Measurements from ENCODE around the gene MAP7D1.
"Not testable (repeated sequence)": the region's sequence is repeated elsewhere in the genome, so short reads cannot be mapped to it uniquely, and the experiment has no call there.

The MAP7D1 gene

DNA sequence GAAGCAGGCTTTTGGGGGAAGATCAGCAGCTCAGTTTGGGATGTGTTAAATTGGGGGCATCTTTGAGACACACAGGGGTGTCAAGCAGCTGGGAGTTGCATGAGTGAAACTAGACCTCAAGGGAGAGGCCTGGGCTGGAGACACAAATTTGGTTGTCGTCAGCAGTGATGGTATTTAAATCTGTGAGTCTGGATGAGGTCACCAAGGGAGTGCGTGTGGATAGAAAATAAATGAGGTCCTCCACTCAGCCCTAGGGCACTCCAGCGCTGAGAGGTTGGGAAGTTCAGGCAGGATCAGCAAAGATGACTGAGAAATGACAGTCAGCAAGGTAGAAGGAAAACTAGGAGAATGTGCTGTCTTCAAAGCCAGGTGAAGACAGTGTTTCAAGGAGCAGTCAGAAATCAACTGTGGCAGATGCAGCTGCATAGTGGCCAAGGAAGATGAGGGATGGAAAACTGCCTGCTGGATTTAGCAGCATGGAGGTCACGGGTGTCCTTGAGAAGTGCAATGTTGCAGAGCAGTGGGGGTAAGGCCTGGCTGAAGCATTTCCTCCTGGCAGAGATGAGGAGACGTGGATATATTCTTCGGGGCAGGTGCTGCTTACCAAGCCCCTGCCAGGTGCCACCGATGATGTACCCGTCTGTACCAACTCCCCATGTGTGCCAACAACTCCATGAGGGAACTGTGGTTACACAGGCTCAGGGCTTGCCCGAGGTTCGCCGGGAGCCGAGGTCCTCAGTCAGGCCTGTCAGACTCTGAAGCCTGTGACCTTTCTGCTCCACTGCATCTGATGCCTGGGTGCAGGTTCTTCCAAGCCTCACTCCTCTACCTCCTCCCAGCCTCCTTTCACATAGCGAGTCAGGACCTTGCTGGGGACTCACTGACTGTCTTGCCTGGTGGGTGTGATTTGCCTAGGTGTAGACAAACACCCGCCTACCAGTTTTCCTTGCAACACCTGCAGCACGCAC, 11.3 kb downstream of the MAP7D1 start:
- DNase-seq (ENCODE audit: low read depth in 2 of 2) = no peak

DNA sequence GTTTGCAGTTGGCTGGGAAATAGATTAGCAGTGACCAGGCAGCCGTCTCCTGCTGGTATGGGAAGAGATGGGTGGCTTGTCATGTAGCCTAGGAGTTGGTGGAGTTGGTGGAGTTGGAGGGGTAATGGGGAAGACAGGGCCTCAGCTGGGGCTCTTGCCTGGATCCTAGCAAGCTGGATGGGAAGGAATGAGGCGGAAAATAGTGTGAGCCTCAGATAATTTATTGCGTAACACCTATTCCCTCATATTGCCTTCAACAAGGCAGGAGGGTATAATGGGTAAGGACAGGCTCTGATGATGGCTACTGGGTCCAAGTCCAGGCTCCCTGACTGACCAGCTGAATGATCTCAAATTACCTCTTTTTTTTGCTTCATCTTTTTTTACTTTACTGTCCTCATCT, 12.6 kb downstream of the MAP7D1 start:
- DNase-seq (ENCODE audit: low read depth in 2 of 2) = no peak

DNA sequence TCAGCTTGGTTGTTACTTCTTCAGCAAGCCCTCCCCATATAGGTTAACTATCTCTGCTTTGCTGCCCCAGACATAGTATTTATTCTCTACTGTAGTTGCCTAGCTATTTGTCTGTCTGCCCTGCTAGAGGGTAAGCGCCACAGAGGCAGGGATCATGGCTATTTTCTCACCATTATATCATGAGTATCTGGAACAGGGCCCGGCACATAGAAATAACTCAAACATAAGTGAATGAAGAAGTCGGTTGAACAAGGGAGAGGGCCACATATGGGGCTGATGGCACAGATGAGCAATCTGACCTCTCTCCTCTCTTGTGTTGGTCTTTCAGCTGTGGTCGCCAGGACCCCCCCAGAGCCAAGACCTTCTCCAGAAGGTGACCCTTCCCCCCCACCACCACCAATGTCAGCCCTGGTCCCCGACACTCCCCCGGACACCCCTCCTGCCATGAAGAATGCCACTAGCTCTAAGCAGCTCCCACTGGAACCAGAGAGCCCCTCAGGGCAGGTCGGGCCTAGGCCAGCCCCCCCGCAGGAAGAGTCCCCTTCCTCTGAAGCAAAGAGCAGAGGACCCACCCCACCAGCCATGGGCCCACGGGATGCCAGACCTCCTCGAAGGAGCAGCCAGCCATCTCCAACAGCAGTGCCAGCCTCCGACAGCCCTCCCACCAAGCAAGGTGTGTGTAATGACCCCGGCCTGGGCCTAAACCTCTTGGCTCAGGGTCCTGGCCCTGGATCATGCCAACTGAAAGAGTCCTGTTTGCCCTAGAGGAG, 14.9 kb downstream of the MAP7D1 start:
- no peak for DNase-seq (ENCODE audit: low read depth in 2 of 2)

DNA sequence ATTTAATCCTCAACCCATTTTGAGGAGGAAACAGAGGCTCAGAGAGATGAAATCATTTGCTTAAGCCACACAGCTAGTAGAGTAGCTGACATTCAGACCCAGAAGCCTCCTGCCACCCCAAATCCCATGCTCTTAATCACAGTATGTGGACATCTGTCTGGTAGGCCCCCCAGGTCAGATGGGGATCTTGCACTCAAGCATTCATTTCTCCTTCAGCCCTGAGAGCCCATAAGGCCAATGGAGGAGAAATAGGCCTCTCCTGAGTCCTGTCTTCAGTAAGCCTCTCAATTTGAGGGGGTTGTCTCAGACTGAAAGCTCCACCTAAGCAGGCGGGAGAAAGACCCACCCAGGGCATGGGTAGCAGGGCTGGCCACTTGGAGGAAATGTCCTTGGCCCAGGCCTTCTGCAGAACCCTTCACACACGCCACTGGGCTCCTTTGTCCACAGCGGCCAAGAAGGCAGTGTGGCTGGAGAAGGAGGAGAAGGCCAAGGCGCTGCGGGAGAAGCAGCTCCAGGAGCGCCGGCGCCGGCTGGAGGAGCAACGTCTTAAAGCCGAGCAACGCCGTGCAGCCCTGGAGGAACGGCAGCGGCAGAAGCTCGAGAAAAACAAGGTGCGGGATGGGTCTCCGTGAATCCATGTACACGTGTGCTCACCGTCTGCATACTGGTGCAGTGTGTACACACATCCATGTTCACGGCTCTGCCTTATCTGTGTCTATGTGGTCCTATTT, 16.2 kb downstream of the MAP7D1 start:
- DNase-seq (ENCODE audit: low read depth in 2 of 2) = no peak

DNA sequence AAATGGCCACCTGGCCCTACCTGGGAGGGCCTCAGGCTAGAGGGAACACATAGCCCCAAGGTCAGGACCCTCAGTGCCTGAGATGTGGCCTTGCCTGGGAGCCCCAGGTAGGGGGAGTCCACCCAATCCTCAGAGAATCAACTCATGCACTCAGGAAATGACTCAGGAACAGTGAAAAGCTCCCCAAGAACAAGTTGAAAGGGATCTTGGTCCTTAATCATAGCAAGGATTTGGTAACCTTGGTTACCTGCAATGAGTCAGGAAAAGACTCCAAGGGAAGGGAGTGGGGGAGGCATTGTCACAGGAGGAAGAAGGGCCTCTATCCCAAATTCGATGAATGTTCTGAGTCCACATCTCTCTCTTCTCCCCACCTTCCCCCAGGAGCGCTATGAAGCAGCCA, 17.0 kb downstream of the MAP7D1 start:
- peak in 1 of 2 experiments; percentile 36 for DNase-seq (ENCODE audit: low read depth in 2 of 2)

DNA sequence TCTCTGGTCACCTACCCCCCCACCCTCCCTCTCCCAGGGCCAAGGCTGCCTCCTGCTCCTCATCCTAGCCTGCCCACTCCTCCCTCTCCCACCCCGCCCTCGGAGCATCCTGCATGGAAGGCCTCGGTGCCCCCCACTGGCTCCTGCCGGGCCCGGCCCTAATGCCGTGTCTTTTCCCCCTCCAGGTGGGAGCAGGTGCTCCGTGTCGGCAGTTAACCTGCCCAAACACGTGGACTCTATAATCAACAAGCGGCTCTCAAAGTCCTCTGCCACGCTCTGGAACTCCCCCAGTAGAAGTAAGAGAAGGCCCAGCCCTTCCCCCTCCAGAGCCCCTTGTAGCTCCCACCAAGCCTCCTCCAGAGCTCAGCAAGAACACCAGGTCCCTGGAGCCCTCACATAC, 18.8 kb downstream of the MAP7D1 start:
- DNase-seq (ENCODE audit: low read depth in 2 of 2) = no peak

DNA sequence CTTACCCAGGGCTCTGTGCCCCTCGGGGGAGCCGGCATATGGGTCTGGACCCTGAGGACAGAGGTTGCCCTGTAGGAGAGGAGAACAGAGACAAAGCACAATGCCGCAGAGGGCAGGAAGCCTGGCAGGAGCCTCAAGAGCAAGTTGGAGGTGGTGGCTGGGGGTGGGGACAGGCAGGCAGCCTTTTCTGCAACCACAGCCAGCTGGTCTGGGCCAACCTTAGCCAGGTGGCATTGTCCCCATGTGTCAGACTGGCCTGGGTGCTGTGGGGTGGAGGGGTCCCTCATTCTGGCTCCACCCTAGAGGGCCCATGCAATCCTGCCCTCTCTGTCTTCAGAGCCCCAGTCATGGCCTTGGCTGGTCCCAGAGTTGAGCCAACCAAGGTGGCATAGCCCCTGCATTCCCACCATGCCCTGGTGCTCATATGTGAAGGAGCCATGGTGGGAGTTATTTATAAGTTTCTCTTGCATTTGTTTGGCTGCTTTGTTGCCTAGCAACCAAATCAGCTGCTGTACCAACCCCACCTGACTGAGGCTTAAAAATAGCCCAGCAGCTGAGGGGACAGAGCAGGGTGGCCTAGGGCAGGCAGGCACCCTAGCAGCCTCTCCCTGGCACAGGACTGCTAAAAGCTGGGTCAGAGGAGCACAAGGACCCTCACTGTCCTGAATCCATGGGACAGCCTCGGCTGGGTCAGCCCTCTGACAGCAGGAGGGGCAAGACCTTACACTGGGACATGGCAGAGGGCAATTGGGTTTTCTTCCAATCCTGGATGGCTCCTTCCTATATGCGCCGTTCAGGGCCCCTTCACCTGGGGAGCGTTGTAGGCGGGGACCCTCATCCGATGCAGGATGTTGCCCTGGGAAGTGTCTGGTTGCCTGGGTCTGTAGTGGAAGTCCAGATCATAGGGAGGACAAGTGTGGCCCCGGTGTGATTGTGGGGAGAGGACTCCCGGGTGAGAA, 19.5 kb downstream of the MAP7D1 start:
- no peak for DNase-seq (ENCODE audit: low read depth in 2 of 2)

DNA sequence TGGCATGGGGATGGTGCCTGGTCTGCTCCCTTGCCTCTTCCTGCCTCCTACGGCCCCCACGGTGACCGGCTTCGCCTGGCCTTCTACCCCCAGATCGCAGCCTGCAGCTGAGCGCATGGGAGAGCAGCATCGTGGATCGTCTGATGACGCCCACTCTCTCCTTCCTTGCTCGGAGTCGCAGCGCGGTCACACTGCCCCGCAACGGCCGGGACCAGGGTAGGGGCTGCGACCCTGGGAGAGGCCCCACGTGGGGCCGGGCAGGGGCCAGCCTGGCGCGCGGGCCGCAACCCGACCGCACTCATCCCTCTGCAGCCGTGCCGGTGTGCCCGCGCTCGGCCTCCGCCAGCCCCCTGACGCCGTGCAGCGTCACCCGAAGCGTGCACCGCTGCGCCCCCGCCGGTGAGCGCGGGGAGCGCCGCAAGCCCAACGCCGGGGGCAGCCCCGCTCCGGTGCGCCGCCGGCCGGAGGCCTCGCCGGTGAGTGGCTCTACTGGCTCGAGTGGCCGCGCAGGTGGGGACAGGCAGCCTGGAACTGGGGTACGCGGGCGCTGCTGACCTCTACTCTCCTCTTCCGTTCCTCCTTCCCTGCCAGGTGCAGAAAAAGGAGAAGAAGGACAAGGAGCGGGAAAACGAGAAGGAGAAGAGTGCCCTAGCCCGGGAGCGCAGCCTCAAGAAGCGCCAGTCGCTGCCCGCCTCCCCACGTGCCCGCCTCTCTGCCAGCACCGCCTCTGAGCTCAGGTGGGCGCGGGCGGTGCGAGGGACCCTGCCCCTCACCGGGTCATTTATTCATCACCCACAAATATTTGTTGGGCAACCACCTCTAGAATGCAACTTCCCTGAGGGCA, 20.4 kb downstream of the MAP7D1 start:
- no peak for DNase-seq (ENCODE audit: low read depth in 2 of 2)

DNA sequence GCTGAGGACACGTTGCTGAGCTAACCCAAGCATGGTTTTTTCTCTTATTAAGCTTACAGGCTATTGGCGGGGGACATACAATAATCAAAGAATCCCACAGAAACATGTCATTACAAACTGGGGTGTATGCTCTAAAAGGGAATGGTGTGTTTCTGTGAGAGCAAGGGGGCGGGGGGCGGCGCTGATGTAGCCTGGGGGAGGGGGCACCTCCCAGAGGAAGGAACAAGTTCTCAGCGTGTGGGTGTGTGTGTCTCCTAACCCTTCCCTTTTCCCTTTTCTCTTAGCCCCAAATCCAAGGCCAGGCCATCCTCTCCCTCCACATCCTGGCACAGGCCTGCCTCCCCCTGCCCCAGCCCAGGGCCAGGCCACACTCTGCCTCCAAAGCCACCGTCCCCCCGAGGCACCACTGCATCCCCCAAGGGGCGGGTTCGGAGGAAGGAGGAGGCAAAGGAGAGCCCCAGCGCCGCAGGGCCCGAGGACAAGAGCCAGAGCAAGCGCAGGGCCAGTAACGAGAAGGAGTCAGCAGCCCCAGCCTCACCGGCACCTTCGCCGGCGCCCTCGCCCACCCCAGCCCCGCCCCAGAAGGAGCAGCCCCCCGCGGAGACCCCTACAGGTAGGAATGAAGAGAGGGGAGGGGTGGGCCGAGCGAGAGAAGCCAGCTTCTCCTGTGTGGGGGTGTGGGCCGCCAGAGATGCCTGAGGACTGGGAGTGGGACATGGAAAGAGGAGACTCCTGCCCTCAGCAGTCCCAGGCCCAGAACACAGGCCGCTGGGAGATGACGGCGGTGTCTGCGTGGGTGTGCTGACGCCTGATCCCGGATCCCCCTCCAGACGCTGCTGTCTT, 21.9 kb downstream of the MAP7D1 start:
- DNase-seq (ENCODE audit: low read depth in 2 of 2) = no peak

DNA sequence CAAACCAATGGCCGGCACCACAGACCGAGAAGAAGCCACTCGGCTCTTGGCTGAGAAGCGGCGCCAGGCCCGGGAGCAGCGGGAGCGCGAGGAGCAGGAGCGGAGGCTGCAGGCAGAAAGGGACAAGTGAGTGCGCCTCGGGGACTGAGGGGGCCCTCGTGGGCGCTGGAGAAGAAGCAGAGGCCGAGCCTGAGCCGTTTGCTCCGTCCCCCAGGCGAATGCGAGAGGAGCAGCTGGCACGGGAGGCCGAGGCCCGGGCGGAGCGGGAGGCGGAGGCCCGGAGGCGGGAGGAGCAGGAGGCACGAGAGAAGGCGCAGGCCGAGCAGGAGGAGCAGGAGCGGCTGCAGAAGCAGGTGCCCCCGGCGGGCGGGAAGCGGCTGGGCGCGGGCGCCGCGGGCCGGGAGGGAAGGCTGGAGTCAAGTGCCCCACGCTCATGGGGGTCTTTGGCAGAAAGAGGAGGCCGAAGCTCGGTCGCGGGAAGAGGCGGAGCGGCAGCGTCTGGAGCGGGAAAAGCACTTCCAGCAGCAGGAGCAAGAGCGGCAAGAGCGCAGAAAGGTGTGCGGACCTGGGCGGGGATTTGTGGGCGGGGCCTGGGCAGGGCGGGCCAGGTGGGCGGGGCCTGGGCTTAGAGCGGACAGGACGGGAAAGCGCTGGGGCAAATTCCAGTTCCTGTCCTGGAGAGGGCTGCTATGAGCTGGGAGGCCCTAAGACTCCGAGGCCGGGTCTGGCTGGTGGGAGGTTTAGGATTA, 22.7 kb downstream of the MAP7D1 start:
- DNase-seq (ENCODE audit: low read depth in 2 of 2) = no peak

DNA sequence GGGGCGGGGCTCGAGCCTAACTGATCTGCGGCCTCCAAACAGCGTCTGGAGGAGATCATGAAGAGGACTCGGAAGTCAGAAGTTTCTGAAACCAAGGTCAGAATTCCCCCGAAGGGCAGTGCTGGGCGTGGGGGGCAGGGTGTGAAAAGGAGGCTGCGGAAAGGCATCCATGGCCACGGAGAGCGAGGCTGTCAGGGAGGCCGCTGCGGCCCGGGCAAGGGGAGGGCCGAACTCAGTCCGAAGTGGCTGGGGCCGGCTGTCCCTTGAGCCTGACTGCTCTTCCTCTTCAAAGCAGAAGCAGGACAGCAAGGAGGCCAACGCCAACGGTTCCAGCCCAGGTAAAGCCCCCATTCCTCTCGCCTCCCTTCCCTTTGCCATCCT, 23.2 kb downstream of the MAP7D1 start:
- DNase-seq (ENCODE audit: low read depth in 2 of 2) = no peak

DNA sequence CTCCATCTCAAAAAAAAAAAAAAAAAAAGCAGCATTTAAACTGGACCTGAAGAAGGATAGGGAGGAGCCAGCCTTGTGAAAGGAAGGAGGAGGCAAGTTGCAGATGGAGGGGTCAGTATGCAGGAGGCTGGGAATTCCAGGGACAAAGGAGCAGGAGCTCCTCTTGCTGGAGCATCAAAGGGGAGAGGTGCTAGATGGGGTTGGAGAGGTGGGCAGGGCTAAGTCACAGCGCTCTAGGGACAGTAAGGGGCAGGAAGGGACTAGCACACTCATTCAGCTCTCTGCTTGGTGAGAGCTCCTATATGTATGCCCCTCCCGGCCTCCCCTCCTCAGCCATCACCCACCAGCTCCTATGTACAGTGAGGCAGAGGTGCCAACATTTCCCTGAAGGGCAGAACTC, 26.8 kb downstream of the MAP7D1 start:
- DNase-seq (ENCODE audit: low read depth in 2 of 2) = no peak

DNA sequence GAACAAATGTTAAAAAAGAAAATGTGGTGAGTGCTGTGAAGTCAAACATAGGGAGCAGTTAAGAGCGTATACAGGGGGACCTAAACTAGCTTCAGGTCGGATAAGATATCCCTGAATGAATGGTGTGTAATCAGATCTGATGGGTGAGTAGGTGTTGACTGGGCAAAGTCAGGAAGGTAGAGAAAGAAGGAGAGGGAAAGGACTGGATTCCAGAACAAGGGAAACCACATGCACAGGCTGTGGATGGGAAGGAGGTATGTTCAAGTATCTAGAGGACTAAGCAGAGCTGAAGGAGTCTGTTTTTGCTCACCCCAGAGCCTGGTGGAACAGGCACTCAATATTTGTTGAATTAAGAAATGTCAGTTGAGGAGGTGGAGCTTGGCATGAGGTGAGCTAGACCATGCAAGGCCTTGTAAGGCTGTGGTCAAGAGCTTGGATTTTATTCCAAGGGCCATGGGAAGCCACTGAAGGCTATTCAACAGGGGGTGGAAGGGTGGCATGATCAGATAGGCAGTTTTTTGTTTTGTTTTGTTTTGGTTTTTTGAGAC, 27.4 kb downstream of the MAP7D1 start:
- DNase-seq (ENCODE audit: low read depth in 2 of 2) = no peak

DNA sequence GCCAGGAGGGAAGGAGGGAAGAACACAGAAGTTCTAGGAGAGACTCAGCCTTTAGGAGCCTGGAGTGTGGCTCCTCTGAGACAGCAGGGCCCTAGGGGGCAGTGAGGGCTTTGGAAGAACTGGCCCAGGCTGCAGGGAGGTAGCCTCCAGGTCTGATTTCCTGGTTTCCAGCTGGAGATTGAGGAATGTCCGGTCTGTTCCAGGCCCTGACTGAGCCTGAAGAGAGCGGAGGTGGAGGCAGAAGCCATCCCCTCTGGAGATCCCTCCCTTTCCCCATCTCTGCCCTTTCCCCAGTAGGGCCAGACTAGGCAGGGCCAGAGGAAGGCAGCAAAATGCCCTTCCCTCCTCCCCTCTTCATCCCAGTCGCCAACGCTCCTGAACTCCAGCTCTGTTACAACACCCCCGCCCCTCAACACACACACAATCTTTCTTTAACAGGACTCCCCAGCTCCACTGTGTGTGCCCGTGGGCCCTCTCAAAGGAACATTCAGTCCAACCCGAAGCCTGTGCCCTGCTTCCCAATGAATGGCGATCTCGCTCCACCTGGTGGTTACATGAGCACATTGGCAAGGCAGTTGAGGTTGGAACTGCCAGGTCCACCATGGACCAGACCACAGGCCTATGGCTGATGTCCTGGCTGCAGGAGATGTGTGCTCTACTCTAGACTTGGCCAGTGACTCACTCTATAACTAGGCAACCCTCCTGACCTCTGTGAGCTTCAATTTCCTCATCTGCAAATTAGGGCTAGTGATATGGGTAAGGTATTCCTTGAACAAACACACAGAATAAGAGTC, 32.0 kb downstream of the MAP7D1 start:
- DNase-seq (ENCODE audit: low read depth in 2 of 2) = peak; percentile 75 to 77

DNA sequence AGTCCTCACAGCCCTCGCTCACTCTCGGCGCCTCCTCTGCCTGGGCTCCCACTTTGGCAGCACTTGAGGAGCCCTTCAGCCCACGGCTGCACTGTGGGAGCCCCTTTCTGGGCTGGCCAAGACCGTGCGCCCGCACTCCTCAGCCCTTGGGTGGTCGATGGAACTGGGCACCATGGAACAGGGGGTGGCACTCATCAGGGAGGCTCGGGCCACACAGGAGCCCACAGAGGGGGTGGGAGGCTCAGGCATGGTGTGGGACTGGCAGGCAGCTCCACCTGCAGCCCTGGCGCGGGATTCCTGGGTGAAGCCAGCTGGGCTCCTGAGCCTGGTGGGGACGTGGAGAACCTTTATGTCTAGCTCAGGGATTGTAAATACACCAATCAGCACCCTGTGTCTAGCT, 40.8 kb downstream of the MAP7D1 start:
- not testable (repeated sequence) for DNase-seq (ENCODE audit: low read depth in 2 of 2)

DNA sequence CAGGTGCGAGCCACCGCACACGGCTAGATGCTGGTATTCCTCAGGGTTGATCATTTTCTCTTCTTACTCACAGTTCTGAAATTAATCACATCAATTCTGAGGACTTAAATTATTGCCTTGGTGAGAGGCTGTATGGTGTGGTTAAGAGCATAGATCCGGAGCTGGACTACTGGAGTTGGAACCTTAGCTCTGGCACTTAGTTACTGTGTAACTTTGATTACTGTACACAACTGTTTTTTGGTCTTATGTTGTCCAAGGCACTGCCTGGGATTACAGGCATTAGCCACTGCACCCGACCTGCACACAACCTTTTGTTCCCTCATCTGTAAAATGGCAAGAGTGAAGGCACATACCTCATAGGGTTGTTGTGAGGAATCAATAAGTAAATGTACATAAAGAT, 42.7 kb downstream of the MAP7D1 start:
- DNase-seq (ENCODE audit: low read depth in 2 of 2) = no peak
